ENCODE results near the gene PARD3.

Gene PARD3

DNA sequence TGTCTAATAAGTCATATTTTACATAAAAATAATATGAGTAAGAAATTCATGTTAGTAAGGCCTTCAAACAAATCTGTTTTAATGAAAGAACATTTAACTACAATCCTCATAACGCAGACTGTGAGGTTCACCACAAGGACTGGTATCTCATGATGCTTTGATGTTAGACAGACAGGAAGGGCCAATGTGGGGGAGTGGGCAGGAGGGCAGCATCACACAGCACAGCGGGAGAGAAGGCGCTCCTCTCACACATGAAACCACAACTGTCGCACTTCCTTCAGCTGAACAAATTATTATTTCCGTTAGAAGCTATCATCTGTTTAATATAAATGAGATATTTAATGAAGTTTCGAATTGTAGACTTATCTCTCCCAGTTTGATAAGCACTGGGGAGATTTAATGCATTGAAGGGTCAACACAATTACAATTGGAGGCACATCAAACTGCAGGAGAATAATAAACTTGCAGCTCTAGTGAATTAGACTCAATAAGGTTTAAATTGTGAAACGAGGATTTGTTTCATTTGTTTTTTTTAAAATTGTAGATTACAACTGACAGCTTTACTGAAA lies 466.1 kb downstream of the PARD3 start:
- DNase-seq (ENCODE audit: low read depth, low spot score) = no peak

DNA sequence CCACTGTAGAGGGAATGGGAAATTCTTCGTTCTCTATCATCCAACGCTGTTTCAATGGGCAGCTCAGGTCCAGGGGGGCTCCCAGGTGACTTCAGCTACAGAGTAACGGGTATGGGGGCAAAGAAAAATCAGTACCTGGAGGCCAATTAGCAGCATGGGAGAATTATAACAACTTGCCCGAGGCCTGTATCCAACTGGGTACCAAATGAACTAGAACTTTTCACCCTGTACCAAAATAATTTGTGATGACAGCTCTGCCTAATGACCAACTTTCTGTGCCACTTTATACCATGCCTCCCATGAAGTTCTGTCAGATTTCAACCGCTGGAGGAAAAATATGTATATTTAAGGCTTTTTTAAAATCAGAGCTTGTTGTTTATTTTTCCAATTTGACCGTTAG lies 467.1 kb downstream of the PARD3 start:
- DNase-seq (ENCODE audit: low read depth, low spot score) = no peak

DNA sequence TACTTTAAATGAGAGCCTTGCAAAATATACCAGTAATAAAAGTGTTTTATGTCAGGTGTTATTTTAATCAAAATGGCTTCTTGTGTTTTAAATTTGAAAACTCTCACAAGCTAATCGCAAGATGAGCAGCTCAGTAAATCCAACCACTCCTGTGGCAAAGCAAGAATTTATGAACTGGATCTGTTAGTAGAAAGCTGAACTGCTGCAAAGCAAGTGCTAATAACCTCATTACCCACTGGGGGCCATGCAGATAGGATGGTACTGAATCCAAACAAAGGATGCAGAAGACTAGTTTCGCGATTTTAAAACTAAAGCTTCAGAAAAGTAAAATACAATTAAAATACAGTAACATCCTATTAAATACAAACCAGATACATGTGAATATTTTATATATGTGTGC lies 468.0 kb downstream of the PARD3 start:
- no peak for DNase-seq (ENCODE audit: low read depth, low spot score)

DNA sequence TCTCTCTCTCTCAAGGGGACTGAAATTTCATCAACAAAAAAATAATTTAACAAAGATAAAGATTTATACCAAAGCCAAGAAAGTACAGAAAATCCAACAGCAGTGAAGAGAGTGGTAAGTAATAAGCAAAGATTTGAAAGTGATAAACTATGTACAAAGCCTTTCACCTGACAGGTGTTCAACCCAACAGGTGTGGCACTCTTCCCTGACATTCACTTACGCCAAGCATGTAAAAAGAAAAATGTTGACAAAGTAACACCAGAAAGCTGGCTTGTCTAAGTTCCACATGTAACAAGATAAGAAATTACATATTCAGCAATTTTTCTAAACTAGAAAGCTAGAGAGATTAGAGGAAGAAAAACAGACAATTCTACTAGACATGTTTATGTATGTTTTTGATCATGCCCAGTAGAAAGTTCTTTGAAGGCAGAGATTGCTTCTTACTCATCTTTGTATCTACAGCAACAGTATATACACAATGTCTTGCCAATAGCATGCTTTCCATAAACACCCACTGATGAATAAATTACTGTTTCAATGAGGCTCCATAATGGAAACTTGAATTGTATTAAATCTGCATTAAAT lies 468.5 kb downstream of the PARD3 start:
- no peak for DNase-seq (ENCODE audit: low read depth, low spot score)

DNA sequence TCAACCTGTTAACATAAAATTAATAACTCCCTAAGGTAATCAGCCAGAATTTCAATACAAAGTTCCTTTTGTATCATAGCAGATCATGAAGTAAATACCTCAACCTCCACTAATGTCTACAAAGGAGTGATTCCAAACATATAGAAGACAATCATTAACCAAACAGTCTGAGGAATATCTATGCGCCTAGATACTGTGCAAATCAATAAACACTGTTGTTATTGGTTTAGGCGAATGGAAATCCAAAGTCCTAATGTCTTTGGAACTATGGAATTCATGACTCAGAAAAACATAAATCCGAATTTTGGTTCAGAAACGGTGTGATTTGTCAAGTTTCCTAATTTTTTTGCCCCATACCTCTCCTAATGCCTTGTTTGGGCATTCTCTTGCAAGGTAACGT lies 469.7 kb downstream of the PARD3 start:
- DNase-seq (ENCODE audit: low read depth, low spot score) = no peak

- no peak for DNase-seq (ENCODE audit: low read depth, low spot score)
These were observed 471.3 kb downstream of the PARD3 start for GRCh38 chr10:34343764-34344163.

DNA sequence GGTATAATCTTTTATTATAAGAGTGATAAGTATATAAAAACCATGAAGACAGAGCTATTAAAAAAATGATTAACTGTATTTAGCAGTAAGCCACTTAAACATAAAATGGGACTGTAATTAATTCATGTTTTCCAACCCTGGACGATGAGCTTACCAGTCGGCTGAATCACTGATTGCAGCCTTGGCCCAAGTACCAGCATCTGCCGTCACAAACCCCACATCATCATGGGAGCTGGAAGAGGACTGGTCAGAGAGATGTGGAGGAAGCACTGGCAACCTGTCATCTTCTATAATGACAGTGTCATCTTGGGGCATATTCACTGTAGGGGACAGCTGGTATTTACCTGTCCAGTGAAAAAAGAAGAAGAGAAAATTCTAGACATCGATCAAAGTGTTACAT lies 473.6 kb downstream of the PARD3 start:
- DNase-seq (ENCODE audit: low read depth, low spot score) = no peak

GRCh38 chr10:34340934-34341333 lies 474.2 kb downstream of the PARD3 start:
- no peak for DNase-seq (ENCODE audit: low read depth, low spot score)

DNA sequence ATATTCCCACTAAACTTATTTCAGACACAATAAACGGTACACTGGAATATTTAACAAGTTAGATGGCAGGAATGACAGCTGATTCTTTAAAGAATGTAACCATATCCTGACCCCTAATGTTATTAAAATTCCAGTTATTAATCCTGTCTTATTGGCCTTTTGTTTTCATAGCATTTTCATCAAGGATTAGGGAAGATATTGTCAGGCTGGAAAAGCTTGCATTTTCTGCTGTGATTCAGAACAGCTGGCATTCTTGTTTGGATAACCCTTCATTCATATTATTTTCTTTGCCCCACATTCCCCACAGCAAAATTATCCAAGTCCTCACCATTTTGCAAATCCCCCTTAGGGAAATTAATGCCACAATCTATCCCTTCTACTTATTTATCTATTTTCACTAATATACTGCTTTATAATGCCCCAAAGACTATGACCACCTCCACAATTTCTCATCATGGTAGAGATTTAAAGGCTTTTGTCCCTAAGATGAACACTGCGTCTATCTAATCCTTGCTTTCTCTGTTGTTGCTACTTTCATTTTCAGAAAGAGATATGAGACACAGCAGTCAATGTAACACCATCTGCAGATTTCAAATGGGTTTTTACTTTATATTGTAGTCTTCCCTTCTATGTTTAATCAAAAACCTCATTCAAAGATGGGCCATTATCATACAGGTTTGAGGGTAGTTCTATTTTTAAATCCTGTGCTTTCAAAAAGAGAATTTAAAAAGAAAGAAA lies 475.1 kb downstream of the PARD3 start:
- no peak for DNase-seq (ENCODE audit: low read depth, low spot score)

GRCh38 chr10:34337917-34338316 lies 477.2 kb downstream of the PARD3 start:
- no peak for DNase-seq (ENCODE audit: low read depth, low spot score)

DNA sequence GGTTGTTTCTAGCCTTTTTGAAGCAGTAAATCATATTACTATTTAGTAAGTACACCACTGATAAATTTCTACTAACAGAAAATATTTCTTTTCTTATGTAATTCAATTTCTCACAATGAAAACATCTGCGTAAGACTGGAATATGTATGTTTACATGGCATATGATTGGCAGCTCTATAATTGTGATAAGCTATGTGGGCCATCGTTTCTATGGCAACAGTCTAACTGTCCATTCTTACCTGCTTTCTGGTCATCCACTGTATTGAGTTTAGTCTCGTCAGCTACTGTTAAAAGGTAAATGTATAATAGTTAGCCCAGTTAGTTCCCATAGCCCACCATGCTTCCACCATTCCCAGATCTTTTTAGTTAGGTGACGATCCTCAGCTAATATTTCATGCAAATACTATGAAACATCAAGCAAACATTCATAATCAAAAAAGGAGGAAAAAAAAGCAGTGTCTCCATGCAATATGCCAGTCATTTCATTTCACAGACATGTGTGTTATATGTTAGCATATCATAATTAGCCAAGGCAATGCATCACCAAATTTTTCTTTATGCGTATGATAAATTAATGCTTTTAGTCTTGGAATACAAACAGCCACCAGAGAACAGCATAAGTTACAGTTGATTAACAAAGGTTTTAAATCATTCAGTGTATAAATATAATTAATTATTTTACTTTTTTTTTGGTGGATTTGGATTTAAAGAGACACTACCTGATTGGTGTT lies 479.0 kb downstream of the PARD3 start:
- DNase-seq (ENCODE audit: low read depth, low spot score) = no peak

DNA sequence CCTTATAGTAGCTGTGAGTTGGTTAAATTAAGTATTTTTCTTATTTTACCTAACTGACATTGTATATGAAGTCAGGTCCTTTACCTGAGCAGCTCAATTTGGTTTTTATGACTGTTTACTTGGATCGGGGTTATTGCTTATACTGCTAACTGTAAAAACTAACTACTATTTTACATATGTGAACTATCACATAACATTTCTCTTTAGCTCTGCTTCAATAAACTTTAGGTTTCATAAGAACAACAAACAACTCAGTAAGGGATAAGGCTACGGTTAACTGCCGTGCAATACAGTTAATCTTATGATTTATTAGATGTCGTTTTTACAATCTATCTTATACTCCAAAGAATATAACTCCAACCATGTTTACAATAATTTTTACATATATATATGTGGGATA lies 480.2 kb downstream of the PARD3 start:
- DNase-seq (ENCODE audit: low read depth, low spot score) = no peak

- DNase-seq (ENCODE audit: low read depth, low spot score) = no peak
These were observed 481.6 kb downstream of the PARD3 start for GRCh38 chr10:34333513-34333912.

- no peak for DNase-seq (ENCODE audit: low read depth, low spot score)
These were observed 487.9 kb downstream of the PARD3 start for GRCh38 chr10:34327184-34327583.

DNA sequence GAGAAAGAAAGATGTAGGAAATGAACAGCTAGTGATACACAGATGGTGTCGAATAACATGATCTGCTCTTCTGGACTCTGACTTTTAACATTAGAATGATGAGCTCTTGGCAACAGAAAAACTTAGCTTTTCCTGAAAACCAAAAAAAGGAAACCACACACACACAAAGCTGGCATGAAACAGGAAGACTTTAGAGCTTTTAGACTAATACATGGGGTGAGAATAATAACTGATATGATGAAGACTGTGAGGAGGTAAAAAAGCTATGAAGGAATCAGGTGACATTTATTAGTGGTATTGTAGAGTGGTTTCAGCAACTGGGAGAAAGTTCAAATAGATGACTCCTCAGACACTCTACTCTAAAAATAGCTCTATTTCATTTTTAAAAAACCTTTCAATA lies 491.9 kb downstream of the PARD3 start:
- no peak for DNase-seq (ENCODE audit: low read depth, low spot score)

GRCh38 chr10:34320265-34320664 lies 494.8 kb downstream of the PARD3 start:
- no peak for DNase-seq (ENCODE audit: low read depth, low spot score)

GRCh38 chr10:34319197-34319846 lies 495.8 kb downstream of the PARD3 start:
- DNase-seq (ENCODE audit: low read depth, low spot score) = no peak

DNA sequence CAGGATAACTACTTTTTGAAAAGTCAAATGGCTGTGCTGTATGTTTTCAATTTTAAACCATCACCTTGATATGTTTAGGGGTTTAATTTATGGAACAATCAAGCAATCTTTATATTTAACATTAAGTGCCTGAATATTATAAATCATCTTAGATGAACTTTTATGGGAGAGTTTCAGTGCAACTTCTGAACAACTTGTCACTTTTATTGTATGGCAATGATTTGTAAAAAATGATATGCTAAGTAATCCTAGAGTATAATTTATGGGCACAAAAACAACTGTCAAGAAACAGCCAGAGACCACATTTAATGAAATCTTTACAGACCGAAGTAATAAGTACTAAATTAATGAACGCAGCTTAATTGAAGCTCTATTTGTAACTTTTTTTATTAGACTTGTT lies 498.9 kb downstream of the PARD3 start:
- DNase-seq (ENCODE audit: low read depth, low spot score) = no peak

GRCh38 chr10:34314457-34314856 lies 500.6 kb downstream of the PARD3 start:
- DNase-seq (ENCODE audit: low read depth, low spot score) = no peak

- DNase-seq (ENCODE audit: low read depth, low spot score) = no peak
These were observed 501.2 kb downstream of the PARD3 start for GRCh38 chr10:34313888-34314287.

DNA sequence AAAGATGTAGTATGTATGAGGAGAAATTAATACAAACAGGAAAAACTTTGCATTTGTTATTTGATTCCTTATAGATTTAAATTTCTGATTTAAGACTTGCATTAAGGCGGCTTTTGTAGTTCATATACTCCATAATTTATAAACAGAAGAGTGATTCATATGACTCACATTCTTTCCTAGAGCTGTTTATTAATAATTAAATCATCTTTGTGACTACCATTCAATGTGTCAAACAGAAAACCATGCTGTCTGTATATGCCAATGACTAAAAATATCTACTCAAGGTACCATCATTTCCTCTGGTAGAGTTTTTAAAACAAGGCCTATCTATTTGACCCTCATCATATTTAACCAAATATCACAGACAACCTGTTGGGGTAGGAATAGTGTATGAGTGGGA lies 501.7 kb downstream of the PARD3 start:
- DNase-seq (ENCODE audit: low read depth, low spot score) = no peak

DNA sequence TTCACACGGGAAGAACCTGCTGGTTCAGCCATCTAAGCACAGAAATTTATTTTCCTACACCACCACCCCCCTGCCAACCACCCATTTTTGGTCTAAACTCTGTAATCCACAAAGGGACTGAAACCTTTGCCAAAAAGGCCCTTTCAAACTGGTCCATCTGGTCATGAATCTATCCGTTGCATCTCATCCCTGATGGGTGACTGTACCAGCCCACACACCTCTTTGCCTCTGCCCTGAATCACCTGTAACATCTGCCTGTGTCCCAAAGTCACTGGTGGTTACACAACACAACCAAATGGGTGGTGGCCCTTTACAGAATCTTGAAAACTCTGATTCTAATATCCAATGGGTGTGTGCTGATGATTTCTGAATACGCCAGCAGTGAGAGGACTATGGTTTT lies 503.4 kb downstream of the PARD3 start:
- DNase-seq (ENCODE audit: low read depth, low spot score) = no peak

Measured in activated naive CD8-positive, alpha-beta T cell treated with anti-CD3 and anti-CD28 coated beads, Interleukin-2, amount 50 U/mL, for 16 hours (primary cell).